NCI-H1417 treated with DMSO at 0.1 percent for 48 hours (cell line): ENCODE results near the gene COL6A6.
"Not testable (repeated sequence)": the region's sequence is repeated elsewhere in the genome, so short reads cannot be mapped to it uniquely, and the experiment has no call there.

Experiments used
- DNase-seq: peaks from one replicate; lab custom pipeline; 2025; lab: John Stamatoyannopoulos, UW

The COL6A6 gene

GRCh38 chr3:130537673-130538304 lies 20.8 kb downstream of the COL6A6 start:
- DNase-seq = no peak

GRCh38 chr3:130539005-130539404 lies 22.0 kb downstream of the COL6A6 start:
- DNase-seq = no peak

- no peak for DNase-seq
These were observed 26.3 kb downstream of the COL6A6 start for GRCh38 chr3:130543322-130543721.

- DNase-seq = no peak
These were observed 30.1 kb downstream of the COL6A6 start for GRCh38 chr3:130546920-130547679.

GRCh38 chr3:130547680-130548065 lies 30.7 kb downstream of the COL6A6 start:
- DNase-seq = not testable (repeated sequence)

- no peak for DNase-seq
These were observed 31.4 kb downstream of the COL6A6 start for GRCh38 chr3:130548356-130548755.

- no peak for DNase-seq
These were observed 40.5 kb downstream of the COL6A6 start for GRCh38 chr3:130557336-130558035.

GRCh38 chr3:130558366-130558765 lies 41.4 kb downstream of the COL6A6 start:
- no peak for DNase-seq

GRCh38 chr3:130565224-130565623 lies 48.2 kb downstream of the COL6A6 start:
- DNase-seq = no peak
